GM19395 (cell line): Measurements from ENCODE around the gene SRD5A1.

Experiments used
- ATAC-seq: cut with Tn5 transposase; IDR thresholded peaks from one replicate; pipeline ENCODE4 v1.9.1; 2021; ENCODE audit warnings: mild to moderate bottlenecking, moderate library complexity; ENCODE audit not compliant: unreplicated experiment

SRD5A1 gene

DNA sequence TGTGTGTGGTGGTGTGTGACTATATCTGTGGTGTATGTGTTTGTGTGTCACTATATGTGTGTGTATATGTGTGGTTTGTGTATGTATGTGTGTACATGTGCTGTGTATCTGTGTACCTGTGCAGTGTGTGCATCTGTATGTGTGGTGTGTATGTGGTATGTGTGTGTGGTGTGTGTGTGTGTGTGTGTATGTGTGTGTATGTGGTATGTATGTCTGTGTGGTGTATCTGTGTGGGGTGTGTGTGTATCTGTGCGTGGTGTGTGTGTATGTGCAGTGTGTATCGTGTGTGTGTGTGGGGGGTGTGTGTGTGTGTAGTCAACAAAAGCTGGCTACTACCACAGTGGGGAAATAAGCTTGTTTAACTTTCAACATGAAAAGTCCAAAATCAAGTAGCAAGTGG, 48.4 kb downstream of the SRD5A1 start:
- ATAC-seq: no peak

DNA sequence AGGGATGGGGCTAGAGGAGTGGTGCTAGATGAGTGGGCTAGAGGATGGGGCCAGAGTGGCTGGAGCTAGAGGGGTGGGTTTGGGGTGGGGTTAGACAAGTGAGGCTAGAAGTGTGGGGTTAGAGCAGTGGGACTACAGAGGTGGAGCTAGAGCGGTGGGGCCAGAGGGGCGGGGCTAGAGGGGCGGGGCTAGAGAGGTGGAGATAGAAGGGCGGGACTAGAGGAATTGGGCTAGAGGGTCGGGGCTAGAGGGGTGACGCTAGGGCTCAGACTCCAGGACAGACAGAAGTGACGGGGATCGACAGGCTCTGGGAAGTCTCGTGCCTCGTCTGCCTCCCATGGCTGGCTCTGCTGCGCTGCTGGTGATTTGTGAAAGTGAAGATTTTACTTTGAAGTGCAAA, 49.0 kb downstream of the SRD5A1 start:
- no peak for ATAC-seq

DNA sequence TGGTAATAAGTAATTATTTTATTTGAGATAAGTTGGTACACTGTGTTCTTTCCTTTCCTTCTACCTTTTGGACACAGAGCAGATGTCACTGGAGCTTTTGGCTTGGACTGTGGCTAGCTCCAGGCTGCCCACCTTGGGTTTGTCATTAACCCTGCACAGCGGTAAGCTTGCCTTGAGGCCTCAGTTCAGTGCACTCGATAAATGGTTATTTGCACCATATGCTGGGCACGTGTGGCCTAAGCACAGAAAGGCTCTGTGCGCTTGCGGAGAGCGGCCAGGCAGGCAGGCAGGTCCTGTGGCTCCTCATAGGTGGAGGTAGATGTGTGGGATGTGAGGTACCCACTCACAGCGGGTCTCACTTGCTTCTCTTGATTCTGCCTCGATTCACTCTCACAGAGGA, 50.0 kb downstream of the SRD5A1 start:
- no peak for ATAC-seq

DNA sequence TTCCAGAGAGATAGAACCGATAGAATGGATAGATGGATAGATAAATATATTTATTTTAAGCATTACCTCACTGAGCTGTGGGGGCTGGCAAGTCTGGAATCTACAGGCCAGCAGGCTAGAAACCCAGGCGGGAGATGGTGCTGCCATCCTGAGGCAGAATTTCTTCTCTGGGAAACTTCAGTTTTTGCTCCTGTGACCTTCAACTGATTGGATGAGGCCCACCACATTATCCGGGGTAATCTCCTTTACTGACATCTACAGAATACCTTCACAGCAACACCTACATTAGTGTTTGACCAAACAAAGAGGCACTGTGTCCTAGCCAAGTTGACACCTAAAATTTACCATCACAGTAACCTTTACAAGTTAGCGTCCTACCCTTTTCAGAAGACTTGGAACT, 50.8 kb downstream of the SRD5A1 start:
- ATAC-seq: no peak

DNA sequence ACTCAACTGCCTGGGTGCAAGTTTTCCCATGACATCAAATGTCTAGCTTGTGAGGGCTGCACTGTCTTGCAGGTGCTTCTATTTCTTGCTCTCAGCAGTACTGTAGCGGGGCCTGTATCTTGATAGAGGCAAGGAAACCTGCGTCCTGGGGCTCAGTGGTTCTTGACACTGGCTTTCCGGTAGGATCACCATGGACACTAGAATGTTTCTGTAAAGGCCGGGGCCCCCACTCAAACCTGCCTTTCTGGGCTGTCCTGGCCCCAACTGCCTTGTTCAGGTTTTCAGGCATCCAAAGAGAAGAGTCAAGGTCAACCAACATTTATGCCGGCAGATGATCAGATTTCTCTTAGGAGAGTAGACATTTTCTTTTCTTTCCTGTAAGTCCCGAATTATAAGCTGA, 53.3 kb downstream of the SRD5A1 start:
- ATAC-seq: no peak

DNA sequence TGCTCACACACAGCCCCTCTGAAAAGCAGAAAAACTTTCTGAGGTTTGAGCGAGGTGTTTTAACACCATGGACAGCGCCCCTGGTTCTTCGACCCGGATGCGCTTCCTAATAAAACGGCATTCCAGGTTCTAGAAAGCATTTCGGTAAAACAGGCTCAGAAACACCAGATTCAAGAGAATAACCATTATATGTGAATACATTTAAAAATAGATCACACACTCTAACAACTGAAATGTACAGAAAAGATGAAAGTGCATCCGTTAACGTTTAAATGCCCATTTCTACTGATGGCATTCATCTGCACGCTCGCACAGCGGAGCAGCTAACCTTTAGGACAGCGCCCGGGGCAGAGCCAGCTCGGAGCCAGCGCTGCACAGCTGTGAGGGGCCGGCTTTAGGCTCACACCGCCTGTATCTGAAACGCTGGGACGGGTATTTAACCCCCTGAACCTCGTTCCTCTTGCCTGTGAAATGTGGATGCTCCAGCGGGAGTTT, 53.7 kb downstream of the SRD5A1 start:
- ATAC-seq: no peak

DNA sequence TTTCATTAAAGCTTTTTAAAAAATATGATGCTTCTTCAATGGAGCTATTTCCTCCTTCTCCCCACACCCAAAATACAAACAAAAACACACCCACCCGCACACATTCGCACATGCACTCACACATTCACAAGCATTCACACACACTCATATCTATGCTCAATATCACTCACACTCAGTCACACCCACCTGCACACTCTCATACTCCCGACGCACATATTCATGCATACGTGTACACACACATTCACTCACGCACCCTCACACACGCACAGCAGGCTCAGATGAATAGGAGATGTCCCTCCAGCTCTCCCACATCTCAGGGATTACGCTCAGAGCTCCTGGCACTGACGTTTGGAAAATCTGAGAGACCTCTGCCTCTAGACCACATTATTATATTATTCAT, 54.3 kb downstream of the SRD5A1 start:
- ATAC-seq: no peak

DNA sequence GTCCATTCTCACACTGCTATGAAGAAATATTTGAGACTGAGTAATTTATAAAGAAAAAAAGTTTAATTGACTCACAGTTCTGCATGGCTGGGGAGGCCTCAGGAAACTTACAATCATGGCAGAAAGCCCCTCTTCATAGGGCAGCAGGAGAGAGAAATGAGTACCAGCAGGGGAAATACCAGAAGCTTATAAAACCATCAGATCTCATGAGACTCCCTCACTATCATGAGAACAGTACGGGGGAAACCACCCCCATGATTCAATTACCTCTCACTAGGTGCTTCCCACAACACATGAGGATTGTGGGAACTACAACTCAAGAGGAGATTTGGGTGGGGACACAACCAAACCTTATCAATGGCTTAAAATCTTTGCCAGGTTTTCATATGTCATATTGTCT, 59.7 kb downstream of the SRD5A1 start:
- no peak for ATAC-seq

DNA sequence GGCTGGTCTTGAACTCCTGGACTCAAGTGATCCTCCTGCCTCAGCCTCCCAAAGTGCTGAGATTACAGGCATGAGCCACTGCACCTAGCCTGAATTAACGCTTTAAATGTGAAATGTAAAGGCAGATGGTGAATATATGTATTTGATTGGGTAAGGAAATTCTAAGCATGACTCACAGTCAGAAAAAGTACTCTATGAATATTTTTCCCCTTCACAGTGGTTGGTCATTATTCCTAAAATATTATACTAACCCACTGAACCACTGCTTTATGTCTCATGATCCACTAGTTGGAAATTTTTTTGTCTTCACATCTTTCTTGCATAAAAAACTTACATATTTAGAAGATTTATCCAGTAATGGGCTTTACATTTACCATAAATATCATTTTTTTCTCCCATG, 65.5 kb downstream of the SRD5A1 start:
- ATAC-seq: no peak

DNA sequence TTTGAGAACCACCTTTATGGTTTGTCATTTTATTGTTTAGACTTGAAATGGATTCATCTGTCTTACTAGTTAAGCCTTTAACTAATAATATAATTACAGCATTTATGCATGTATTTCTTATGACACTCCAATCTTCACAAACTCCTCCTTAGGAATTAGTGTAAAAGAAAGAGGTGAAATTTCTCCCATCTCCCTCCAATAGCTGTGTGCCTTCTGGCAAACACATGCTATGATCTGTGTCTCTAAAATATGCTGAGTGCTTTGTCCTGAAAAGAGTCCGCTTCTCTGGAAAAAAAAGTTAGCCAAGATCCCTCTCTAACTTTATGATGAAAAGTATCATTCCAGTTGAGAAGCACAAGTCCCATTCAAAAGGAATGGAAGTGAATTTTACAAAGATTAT, 66.1 kb downstream of the SRD5A1 start:
- no peak for ATAC-seq

DNA sequence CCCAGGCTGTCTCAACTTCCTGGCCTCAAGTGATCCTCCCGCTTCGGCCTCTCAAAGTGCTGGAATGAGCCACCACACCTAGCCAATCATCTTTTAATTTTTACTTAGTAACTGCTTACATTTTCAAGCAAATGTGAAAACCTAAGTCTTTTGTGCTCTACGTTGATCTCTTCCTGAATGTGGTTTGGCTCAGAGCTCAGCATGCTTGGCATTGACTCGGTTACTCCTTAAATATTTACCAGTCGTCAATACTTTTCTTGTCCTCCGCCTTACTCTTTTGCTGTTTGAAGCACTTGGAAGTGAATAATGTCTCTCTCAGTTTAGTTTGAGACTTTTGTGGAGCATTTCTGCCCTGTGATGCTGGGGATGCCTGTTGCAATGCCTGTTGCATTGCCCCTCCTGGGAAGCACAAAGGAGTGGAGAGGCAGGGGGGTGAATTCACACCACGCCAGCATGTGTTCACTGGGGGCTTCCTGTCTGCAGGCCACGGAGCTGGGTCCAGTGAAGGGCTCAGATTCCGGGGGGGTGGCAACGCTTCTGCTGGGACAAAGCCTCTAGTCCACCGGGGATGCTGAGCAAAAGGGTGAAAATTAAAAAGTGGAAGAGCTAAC, 66.9 kb downstream of the SRD5A1 start:
- ATAC-seq: no peak

DNA sequence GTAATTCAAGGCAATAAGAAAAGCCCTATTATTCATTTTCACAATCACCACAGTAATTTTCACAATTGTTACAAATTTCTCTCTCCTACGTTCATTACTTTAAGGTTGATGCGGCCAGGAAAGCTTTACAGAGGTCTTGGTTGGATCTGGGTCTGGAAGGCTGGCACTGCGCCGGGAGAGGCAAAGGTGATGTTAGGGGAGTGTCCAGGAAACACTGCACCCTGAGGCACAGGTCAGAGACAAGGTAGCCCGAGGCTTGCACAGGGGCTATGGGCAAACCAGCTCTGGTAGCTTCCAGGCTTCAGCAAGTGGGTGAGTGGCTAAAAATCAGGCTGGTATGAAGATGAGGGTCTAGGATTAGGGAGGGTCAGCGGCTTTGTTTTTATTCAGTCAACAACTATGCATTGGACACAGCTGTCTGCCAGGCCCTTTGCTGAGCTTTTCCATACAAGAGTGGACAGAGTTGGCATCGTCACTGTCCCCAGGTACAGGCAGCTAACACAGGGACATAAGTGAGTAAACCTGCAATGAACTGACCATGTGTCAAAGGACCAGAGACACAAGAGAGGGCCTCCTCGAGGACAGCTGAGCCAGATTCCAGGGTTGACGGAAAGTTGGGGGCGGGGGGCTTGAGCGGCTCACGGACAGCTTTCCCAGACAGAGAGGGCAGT, 67.6 kb downstream of the SRD5A1 start:
- ATAC-seq: no peak

DNA sequence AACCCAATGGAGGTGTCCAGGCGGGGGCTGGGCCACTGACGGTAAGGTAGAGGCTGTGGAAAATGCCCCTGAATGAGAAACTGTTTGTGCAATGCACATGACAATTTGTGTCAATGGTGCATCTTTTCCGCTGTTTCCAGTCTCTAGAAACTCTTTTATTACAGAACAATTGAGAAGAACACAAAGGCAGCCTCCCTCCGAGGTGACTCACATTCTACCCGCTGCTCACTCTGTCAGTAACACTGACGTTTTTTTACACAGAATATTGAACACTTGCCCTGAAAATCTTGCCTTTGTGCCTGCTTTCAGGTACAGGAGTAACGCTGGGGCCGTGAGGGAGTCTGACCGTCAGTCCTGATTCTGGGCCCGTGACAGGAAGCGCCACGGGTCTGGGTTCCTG, 68.3 kb downstream of the SRD5A1 start:
- ATAC-seq: no peak

DNA sequence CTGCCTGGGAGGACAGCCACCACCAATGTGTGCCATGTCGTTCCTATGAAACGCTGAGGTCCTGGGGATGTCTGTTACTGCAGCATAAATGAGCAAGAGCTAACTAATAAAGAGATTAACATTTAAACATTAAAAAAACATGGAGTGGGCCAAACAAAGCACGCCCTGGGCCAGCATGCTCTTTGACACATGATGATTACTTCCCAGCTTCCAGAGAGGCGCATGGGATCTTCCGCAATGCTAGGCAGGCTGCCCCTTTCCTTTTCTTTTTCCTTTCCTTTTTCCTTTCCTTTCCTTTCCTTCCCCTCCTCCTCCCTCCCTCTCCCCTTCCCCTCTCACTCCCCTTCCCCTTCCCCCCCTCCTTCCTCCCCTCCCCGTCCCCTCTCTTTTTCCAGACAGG, 69.4 kb downstream of the SRD5A1 start:
- ATAC-seq: no peak

DNA sequence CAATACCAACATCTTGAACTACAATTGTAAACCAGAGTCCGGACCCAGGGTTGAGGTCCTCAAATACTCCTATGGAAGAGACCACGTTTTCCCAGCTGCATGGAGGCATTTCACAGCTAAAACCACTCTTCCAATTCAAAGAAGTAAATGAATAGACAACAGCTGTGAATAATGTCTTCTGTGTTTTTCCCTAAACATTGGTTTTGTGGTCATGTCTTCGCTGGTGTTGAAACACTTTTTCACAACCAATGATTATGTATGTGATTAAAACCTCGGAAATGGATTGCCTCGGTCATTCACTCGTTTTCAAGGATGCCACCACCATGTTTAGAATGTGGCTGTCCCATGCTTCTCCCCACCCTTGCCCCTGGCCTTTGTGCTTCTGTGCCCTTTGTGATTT, 70.6 kb downstream of the SRD5A1 start:
- no peak for ATAC-seq

DNA sequence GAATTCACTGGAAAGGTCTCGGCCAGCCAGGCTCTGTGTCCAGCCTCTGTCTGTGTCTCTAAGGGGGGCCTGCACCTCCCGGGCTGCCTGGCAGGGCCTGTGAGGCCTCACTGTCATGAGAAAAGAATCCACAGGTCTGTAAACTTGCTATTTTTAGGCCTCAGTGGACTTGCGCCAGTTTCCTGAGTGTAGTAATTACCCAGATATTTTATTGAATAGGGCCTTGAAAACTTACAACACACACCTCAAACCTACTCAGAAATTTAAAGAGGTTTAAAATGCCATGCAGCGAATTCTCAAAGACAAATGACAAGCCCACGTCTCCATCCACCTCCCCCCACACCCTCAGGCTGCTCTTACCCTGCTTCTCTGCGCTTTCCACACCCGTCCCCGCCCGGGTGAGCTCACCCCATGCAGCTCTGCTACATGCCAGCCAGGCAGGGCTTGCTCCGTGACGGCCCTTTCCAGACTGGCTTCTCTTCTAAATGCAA, 71.2 kb downstream of the SRD5A1 start:
- ATAC-seq: no peak

DNA sequence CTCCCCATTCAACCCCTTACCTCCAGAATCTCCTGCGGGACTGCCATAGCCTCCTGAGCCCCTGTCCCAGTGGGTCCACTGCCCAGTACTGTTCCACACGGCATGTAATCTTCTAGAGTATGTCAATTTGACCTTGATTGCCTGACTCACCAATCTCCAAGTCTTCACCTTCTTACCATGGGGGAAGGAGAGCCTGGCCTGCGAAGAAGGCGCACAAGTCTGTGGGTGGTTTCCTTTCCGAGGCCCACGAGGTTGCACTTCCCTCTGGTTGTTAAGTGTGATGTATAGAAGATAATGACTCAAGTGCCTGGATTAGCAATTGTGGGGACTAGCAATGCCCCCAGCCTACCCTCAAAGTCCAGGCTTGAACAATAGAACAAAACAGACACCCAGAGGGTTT, 71.8 kb downstream of the SRD5A1 start:
- peak; percentile 75 for ATAC-seq

DNA sequence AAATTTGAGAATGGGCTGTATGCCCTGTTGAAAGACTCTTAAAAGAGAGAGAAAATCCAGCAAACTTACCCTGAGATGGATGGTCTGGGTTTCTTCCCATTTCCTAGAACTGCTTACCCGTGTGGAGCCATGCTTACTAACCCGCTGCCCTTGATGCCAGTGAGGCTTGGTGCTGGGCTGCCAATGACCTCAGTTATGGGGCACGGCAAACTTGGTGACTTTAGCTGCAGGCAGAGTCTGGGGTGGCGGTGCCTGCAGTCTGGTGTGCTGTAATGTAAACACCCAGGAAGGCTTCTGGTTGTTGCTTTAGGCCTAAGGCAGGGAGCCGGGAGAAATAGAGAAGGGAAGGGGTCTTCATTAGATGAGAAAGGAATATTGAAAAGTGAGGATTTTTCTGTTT, 72.7 kb downstream of the SRD5A1 start:
- no peak for ATAC-seq

DNA sequence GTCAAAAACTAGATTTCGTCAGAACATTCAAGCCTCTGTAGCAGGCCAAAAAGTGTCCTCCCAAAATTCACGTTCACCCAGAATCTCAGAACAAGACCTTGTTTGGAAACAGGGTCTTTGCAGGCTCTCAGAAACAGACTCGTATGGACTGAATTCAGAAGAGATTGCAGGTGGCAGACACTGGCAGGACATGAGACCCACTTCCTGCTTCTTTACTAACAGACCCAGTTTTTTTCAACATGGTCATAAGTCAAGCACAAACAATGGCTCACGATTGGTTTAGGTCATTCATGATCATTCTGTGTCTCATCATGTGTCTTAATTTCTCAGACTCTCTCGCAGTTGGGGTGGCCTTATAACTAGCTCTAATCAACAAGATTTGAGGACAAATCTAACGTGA, 74.6 kb downstream of the SRD5A1 start:
- ATAC-seq: no peak

DNA sequence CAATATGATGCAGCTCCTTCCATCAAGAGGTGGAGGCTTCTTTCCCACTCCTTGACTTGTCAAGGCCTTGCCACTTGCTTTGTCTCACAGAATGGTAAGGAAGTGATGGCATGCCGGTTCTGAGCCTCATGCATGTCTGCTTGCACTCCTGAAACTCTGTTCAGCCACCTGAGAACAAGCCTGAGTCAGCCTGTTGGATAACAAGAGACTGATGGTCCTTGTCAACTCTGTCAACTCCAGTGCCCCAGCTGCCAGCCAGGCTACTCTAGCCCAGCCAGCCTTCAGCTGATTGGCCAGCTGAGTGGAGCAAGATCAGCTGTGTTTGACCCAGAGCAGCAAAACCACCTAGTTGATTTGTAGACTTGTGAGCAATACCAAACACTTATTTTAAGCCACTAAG, 75.6 kb downstream of the SRD5A1 start:
- ATAC-seq: no peak

DNA sequence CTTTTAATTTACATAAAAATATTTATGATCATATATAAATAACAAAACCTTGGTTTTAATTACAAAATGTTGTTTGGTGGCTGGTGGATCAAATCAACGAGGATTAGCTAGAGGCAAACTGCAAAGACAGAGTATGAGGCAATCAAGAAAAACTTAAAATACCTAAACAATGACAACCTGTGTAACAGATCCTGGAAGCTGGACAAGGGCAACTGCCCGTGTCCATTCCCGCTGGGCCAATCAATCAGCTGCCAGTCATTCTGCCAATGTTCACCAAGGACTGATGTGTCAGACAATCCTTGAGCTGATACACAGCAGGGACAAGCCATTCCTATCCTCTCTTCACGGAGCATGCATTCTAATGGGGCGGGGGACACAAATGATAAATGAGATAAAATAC, 76.8 kb downstream of the SRD5A1 start:
- ATAC-seq: no peak

DNA sequence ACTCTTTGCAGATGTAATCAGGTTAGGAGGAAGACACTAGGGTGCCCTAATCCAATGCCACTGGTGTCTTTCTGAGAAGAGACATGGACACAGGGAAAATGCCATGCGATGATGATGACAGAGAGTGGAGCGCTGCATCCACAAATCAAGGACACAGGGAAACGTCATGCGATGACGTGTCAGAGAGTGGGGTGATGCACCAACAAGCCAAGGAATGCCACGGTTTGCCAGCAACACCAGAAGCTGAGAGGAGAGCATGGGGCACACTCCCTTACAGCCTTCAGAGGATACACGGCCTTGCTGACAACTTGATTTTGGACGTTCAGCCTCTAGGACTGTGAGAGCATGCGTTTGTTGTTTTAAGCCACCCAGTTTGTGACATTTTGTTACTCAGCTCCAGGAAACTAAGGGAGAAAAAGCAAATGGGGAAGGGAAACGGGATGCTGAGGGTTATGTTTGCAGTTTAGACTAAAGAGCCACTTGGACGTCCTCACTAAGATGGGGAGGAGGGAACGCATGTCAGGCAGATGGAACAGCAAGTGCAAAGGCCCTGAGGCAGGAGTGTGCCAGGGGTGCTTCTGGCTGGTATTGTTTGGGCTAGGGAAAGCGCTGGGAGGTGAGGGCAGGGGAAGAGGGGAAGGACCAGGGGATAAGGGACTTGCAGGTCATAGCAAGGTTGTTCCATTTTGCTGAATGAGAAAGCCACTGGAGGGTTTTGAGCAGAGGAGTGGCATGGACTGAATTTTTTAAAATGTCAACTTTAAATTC, 77.5 kb downstream of the SRD5A1 start:
- ATAC-seq: no peak
